Measurements from ENCODE around the gene DMWD. TPM values are rescaled to one million over a fixed set of nuclear protein-coding genes. Genes with fewer than 3 reads are reported as not detected.

Gene DMWD
- polyA plus RNA-seq, 1 of the 3 experiments (the other 2 are of a cell fraction), result 40.6 TPM

DNA sequence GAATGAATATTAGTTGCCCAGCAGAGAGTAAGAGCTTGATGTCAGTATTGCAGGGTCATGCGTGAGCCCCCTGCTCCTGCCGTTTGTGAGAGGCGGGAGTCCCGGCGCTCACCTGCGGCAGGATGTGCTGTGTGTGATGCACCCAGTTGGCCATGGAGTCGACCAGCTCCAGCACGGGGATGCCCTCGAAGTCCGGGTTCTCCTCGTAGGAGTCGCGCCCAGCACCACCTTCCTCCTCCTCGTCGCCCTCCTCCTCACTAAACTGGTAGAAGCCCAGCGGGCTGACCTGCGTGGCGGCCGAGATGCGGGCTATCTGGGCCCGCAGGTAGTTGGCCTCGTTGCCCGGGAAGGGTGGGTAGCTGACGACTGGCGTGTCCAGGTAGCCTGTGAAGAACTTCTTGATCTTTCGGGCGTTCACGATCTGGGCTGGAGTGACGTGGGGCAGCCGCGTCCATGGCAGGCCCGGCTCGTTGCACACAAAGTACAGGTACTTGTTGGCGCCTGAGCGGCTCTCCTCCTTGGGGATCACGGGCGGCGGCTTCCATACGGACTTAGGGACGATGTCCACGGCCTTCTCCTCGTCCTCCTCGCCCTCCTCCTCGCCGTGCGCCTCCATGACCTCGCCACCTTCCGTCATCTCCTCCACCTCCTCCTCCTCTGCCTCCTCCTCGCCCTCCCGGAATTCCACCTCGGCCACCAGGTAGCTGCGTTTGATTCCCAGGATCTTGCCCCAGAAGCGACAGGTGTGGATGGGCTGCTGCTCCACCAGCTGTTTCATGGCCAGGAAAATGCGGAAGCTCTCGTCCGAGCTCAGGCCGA is 11.7 kb upstream of the DMWD start:
- H3K79me2 ChIP-seq (ENCODE audit: insufficient read depth), result no peaks in the 10 kb centered on the region
- CTCF ChIA-PET, result interaction anchor here (0.9 to 7.3 kb wide), 5 partner anchors 12 to 529 kb away, joined by 3 to 100 read pairs (median 3); partner anchors contain the start of genes FBXO46 and SIX5
- H3K27me3 ChIP-seq (ENCODE audit: insufficient read depth), result no peaks in the 10 kb centered on the region
- POLR2A ChIA-PET, result interaction anchor here (2.1 kb wide), 1 partner anchor 13 kb away, joined by 6 read pairs; no protein-coding TSS in a partner anchor
- H3K9me2 ChIP-seq, result no peaks in the 10 kb centered on the region
- H3K9me3 ChIP-seq, result no peaks in the 10 kb centered on the region
- H3K4me2 ChIP-seq, result no peak overlapping the region
- no peak overlapping the region for H2AFZ ChIP-seq (ENCODE audit: low read depth)
- H3K4me1 ChIP-seq (ENCODE audit: control insufficient read depth in 1 of 2, insufficient read depth in 2 of 2, low read depth in 1 of 2, low read length in 1 of 2), result peaks cover 0 to 3% of the 10 kb centered on the region in 2 experiments; a peak in 2 of 4 replicates
- H3K36me3 ChIP-seq (replicated peaks in 1 of 2; ENCODE audit: control insufficient read depth in 1 of 2, insufficient read depth in 2 of 2, low read length in 1 of 2), result no peaks in the 10 kb centered on the region
- no peak for DNase-seq
- WGBS (ENCODE audit: low lambda C conversion rate), result 90% methylated on average over 46 of the region's 57 CpGs
- H3K27ac ChIP-seq (ENCODE audit: low read depth in 2 of 2, low read length in 1 of 2), result no peak overlapping the region
- H3F3A ChIP-seq (replicated peaks; ENCODE audit: insufficient read depth), result no peaks in the 10 kb centered on the region
- TF ChIP-seq SMC3 (IDR thresholded peaks at IDR 0.05; ENCODE audit: low read depth, low read length) (no peak), GABPA (IDR thresholded peaks at IDR 0.05; ENCODE audit: low read depth) (no peak), FOXJ3 (CRISPR knock-in tag; IDR thresholded peaks at IDR 0.05) (no peak), NFIC (IDR thresholded peaks at IDR 0.05; ENCODE audit: borderline replicate concordance) (no peak), CHD2 (IDR thresholded peaks at IDR 0.05; ENCODE audit: low read length, partially characterized antibody) (no peak), YY1 (IDR thresholded peaks at IDR 0.05; ENCODE audit: low read depth) (no peak)
- no peaks in the 10 kb centered on the region for H4K20me1 ChIP-seq (ENCODE audit: insufficient read depth)
- no peak overlapping the region for H3K4me3 ChIP-seq (ENCODE audit: low read depth in 2 of 2, low read length in 1 of 2)
- no peak overlapping the region for H3K9ac ChIP-seq

- DNase-seq, result no peak
- Histone ChIP-seq H3K27ac (ENCODE audit: low read depth in 2 of 2, low read length in 1 of 2) (no peak overlapping the region), H3K4me1 (ENCODE audit: control insufficient read depth in 1 of 2, insufficient read depth in 2 of 2, low read depth in 1 of 2, low read length in 1 of 2) (peaks cover 2 to 3% of the 10 kb centered on the region in 2 experiments; a peak in 2 of 4 replicates), H3K27me3 (ENCODE audit: insufficient read depth) (no peaks in the 10 kb centered on the region), H3K9me3 (no peaks in the 10 kb centered on the region), H3K9me2 (no peaks in the 10 kb centered on the region), H3K9ac (no peak overlapping the region), H2AFZ (ENCODE audit: low read depth) (no peak overlapping the region), H3K4me2 (no peak overlapping the region), H3K79me2 (ENCODE audit: insufficient read depth) (no peaks in the 10 kb centered on the region), H3F3A (replicated peaks; ENCODE audit: insufficient read depth) (no peaks in the 10 kb centered on the region), H4K20me1 (ENCODE audit: insufficient read depth) (no peaks in the 10 kb centered on the region), H3K4me3 (ENCODE audit: low read depth in 2 of 2, low read length in 1 of 2) (no peak overlapping the region), H3K36me3 (replicated peaks in 1 of 2; ENCODE audit: control insufficient read depth in 1 of 2, insufficient read depth in 2 of 2, low read length in 1 of 2) (no peaks in the 10 kb centered on the region)
- ChIA-PET CTCF (interaction anchor here (0.8 to 7.3 kb wide), 4 partner anchors 11 to 34 kb away, joined by 3 to 100 read pairs (median 49); partner anchors contain the start of genes RSPH6A and SIX5), POLR2A (interaction anchor here (2.7 kb wide), 1 partner anchor 32 kb away, joined by 19 read pairs; the partner anchor contains the start of gene SIX5)
- WGBS (ENCODE audit: low lambda C conversion rate), result 67% methylated on average over 3 of the region's 7 CpGs
- TF ChIP-seq MEF2A (IDR thresholded peaks at IDR 0.05; ENCODE audit: borderline replicate concordance, low read depth) (no peak), CTCF (IDR thresholded peaks at IDR 0.05) (no peak), POLR2AphosphoS5 (IDR thresholded peaks at IDR 0.05; ENCODE audit: low read depth, low read length) (no peak), NRF1 (IDR thresholded peaks at IDR 0.05; ENCODE audit: low read depth, low read length) (no peak), FOXJ3 (CRISPR knock-in tag; IDR thresholded peaks at IDR 0.05) (no peak), RAD21 (IDR thresholded peaks at IDR 0.05; ENCODE audit: low read length) (no peak), FOSL2 (IDR thresholded peaks at IDR 0.05; ENCODE audit: borderline replicate concordance, low read depth) (no peak)
- TF ChIP-seq, protein P1, sequence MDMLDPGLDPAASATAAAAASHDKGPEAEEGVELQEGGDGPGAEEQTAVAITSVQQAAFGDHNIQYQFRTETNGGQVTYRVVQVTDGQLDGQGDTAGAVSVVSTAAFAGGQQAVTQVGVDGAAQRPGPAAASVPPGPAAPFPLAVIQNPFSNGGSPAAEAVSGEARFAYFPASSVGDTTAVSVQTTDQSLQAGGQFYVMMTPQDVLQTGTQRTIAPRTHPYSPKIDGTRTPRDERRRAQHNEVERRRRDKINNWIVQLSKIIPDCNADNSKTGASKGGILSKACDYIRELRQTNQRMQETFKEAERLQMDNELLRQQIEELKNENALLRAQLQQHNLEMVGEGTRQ (IDR thresholded peaks at IDR 0.05; ENCODE audit: borderline replicate concordance, low read depth, low read length), result no peak
Measured at GRCh38 chr19:45801603-45802175, 9.0 kb upstream of the DMWD start.

Measured in SK-N-SH (cell line).